ENCODE data around the gene PSMD1.
"Not testable (repeated sequence)": the region's sequence is repeated elsewhere in the genome, so short reads cannot be mapped to it uniquely, and the experiment has no call there.

PSMD1 gene

DNA sequence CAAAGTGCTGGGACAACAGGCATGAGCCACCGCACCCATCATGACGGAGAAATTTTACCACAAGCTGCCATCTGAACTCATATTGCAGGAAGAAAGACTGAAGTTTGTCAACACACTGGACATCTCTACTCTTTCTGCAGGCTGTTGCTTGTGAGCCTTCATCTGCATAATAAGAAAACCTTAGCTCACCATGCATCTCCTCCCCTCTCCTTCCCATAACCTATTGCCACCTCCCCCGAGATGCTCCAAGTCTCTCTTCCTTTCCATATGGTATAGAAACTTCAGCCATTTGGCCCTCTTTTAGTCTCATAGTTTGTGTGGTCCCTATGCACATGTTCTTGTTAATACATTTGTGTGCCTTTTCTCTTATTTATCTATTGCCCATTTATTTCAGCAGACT is 38.5 kb upstream of the PSMD1 start:
- no peak for TF ChIP-seq CTCF (IDR thresholded peaks at IDR 0.05; ENCODE audit: borderline replicate concordance, control extremely low read depth, extremely low read depth, insufficient read depth, missing control alignments)
- no peak for DNase-seq (ENCODE audit: low spot score)
- in situ Hi-C loops (cut with MboI; ENCODE audit: low sequenced_read_pairs, unreplicated experiment), result no loop called here

- DNase-seq (ENCODE audit: low spot score), result not testable (repeated sequence)
Measured at GRCh38 chr2:231025059-231025458, 31.6 kb upstream of the PSMD1 start.

DNA sequence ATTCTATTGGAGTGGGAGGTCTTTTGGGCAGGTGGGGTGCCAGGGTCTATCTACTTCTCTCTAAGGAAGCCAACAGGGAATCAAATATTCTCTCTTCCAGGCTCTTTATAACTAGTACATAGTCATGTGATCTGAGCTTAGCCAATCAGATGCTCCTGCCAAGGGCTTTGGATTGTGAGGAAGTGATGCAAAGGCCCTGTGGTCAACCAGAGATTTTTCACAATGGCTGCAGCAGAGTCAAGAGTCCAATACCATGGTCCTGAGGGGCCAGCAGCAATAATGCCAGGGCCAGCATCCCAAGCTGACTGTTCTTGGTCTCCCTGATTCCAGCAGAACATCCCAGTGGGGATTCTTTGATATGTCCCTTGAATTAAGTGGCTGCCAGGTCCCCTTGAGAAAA is 27.8 kb upstream of the PSMD1 start:
- no peak for TF ChIP-seq CTCF (IDR thresholded peaks at IDR 0.05; ENCODE audit: borderline replicate concordance, control extremely low read depth, extremely low read depth, insufficient read depth, missing control alignments)
- DNase-seq (ENCODE audit: low spot score), result no peak
- in situ Hi-C loops (cut with MboI; ENCODE audit: low sequenced_read_pairs, unreplicated experiment), result no loop called here

More at GRCh38 chr2:231025059-231025458, 31.6 kb upstream of the PSMD1 start:
- in situ Hi-C loops (cut with MboI; ENCODE audit: low sequenced_read_pairs, unreplicated experiment), result not testable (repeated sequence)

GRCh38 chr2:231029563-231029962 is 27.1 kb upstream of the PSMD1 start:
- no peak for DNase-seq (ENCODE audit: low spot score)
- no peak for TF ChIP-seq CTCF (IDR thresholded peaks at IDR 0.05; ENCODE audit: borderline replicate concordance, control extremely low read depth, extremely low read depth, insufficient read depth, missing control alignments)
- in situ Hi-C loops (cut with MboI; ENCODE audit: low sequenced_read_pairs, unreplicated experiment), result no loop called here

- in situ Hi-C loops (cut with MboI; ENCODE audit: low sequenced_read_pairs, unreplicated experiment), result no loop called here
- no peak for TF ChIP-seq CTCF (IDR thresholded peaks at IDR 0.05; ENCODE audit: borderline replicate concordance, control extremely low read depth, extremely low read depth, insufficient read depth, missing control alignments)
Measured at GRCh38 chr2:231030725-231031124, 25.9 kb upstream of the PSMD1 start.

GRCh38 chr2:231032575-231033140 is 24.0 kb upstream of the PSMD1 start:
- TF ChIP-seq CTCF (IDR thresholded peaks at IDR 0.05; ENCODE audit: borderline replicate concordance, control extremely low read depth, extremely low read depth, insufficient read depth, missing control alignments), result no peak
- DNase-seq (ENCODE audit: low spot score), result no peak

More at GRCh38 chr2:231030725-231031124, 25.9 kb upstream of the PSMD1 start:
- DNase-seq (ENCODE audit: low spot score), result no peak

DNA sequence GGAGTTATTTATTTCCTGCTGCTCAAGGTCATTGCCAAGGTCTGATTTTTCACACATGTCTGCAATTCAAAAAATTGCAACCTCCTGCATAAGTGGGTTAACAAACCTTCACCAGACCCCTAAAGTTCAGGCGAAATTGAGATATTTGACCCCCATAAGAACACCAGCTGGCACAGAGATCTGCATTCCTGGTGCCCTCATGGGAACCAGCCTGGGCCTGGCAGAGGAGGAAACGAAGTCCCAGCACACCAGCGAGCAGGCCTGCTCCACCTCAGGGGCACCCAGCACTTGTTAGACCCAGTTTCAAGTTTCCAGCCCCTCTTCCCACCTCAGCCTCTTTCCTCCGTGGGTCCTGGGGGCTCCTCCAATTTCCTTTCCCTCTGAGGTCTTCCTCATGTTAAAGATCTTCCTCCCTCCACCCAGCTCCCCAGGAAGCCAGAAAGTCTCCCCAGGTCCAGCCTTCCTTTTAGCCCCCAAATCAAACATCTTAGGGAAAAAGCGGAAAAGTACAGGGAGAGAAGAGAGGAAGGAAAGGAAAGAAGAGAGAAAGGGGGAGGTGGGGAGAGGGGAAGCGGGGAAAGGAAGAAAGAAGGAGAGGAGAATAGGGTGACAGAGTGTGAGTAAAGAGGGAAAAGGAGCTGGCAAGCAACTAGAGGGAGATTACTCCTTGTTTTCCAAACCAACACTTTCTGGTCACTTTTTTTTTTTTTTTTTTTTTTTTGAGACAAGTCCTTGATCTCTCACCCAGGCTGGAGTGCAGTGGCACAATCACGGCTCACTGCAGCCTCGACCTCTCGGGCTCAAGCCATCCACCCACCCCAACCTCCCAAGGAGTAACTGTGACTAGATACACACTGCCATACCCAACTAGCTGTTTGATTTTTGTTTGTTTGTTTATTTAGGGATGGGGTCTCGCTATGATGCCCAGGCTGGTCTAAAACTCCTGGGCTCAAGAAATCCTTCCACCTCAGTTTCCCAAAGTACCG is 23.2 kb upstream of the PSMD1 start:
- no peak for TF ChIP-seq CTCF (IDR thresholded peaks at IDR 0.05; ENCODE audit: borderline replicate concordance, control extremely low read depth, extremely low read depth, insufficient read depth, missing control alignments)
- DNase-seq (ENCODE audit: low spot score), result no peak
- in situ Hi-C loops (cut with MboI; ENCODE audit: low sequenced_read_pairs, unreplicated experiment), result no loop called here

More at GRCh38 chr2:231032575-231033140, 24.0 kb upstream of the PSMD1 start:
- in situ Hi-C loops (cut with MboI; ENCODE audit: low sequenced_read_pairs, unreplicated experiment), result no loop called here
